OCI-LY7 (cell line): ENCODE data around the gene FADD. TPM values are rescaled to one million over a fixed set of nuclear protein-coding genes. Genes with fewer than 3 reads are reported as not detected.
"Not testable (repeated sequence)": the region's sequence is repeated elsewhere in the genome, so short reads cannot be mapped to it uniquely, and the experiment has no call there.

Experiments used
- BruUV-seq: library from RNA; stranded (reverse); fragments of 400-500 nt; replicated peaks from 2 replicates; lab custom pipeline; 2021; lab: Mats Ljungman, UMichigan
- CTCF ChIA-PET: fragments of 300-600 bp; sonication (Branson Sonifier 250); formaldehyde crosslinking; loops from one replicate; lab custom pipeline; 2022; ENCODE audit warnings: antibody characterized with exemption; ENCODE audit not compliant: unreplicated experiment; lab: Charles Lee
- POLR2A ChIA-PET: fragments of 300-600 bp; sonication (Branson Sonifier 250); formaldehyde crosslinking; loops from one replicate; lab custom pipeline; 2022; ENCODE audit warnings: antibody characterized with exemption; lab: Charles Lee
- DNase-seq: peaks from one replicate; pipeline ENCODE4 v3.0.0-alpha.2; 2015; ENCODE audit warnings: low spot score
- H2AFZ ChIP-seq: fragments of 200-600 bp; sonication (generic), shearing (Covaris generic); 2 replicates; pipeline ENCODE4 v1.6.1; 2014; ENCODE audit warnings: mild to moderate bottlenecking, antibody characterized with exemption, low read length, moderate library complexity
- H3K27ac ChIP-seq: fragments of 200-600 bp; sonication (generic); 2 replicates; pipeline ENCODE4 v1.5.1; 2014; ENCODE audit warnings: mixed run types, low read depth, mild to moderate bottlenecking, moderate library complexity, low read length, inconsistent platforms; ENCODE audit not compliant: poor library complexity, severe bottlenecking
- H3K36me3 ChIP-seq: fragments of 200-600 bp; sonication (generic); 2 replicates; pipeline ENCODE4 v1.6.1; 2014; ENCODE audit warnings: mild to moderate bottlenecking, antibody characterized with exemption, low read length, moderate library complexity, mixed read lengths; ENCODE audit not compliant: insufficient read depth
- H3K4me1 ChIP-seq: fragments of 200-600 bp; sonication (generic); 2 replicates; pipeline ENCODE4 v1.5.1; 2014; ENCODE audit warnings: mild to moderate bottlenecking, low read length; ENCODE audit not compliant: insufficient read depth, poor library complexity, severe bottlenecking
- H3K4me2 ChIP-seq: fragments of 200-600 bp; sonication (generic); 2 replicates; pipeline ENCODE4 v1.6.1; 2014; ENCODE audit warnings: mild to moderate bottlenecking, low read length
- H3K4me3 ChIP-seq: fragments of 200-600 bp; sonication (generic); 2 replicates; pipeline ENCODE4 v1.5.1; 2014; ENCODE audit warnings: mild to moderate bottlenecking, low read depth, low read length; ENCODE audit not compliant: poor library complexity, severe bottlenecking
- H3K79me2 ChIP-seq: fragments of 200-600 bp; sonication (generic); 2 replicates; pipeline ENCODE4 v1.6.1; 2016; ENCODE audit warnings: low read depth, mild to moderate bottlenecking, low read length, moderate library complexity, mixed read lengths; ENCODE audit not compliant: insufficient read depth
- H3K9me2 ChIP-seq: fragments of 200-600 bp; sonication (generic); 2 replicates; pipeline ENCODE4 v1.6.1; 2016; ENCODE audit warnings: mild to moderate bottlenecking, low read length, mixed read lengths; ENCODE audit not compliant: insufficient read depth
- H3K9me3 ChIP-seq: fragments of 200-600 bp; sonication (generic); 2 replicates; pipeline ENCODE4 v1.6.1; 2014; ENCODE audit warnings: mild to moderate bottlenecking, mixed run types, low read length, mixed read lengths
- H4K20me1 ChIP-seq: fragments of 200-600 bp; sonication (generic); 2 replicates; pipeline ENCODE4 v1.6.1; 2014; ENCODE audit warnings: mild to moderate bottlenecking, antibody characterized with exemption, low read length, moderate library complexity, mixed read lengths; ENCODE audit not compliant: insufficient read depth
- EZH2phosphoT487 ChIP-seq: fragments of 200-600 bp; sonication (generic); IDR thresholded peaks from 2 replicates; pipeline ENCODE4 v1.6.1; 2018; ENCODE audit warnings: low read depth, borderline replicate concordance, mild to moderate bottlenecking, mixed run types, antibody characterized with exemption, low read length, moderate library complexity, mixed read lengths
- intact Hi-C: fragments of 100-400 bp; cut with micrococcal nuclease; formaldehyde crosslinking; loops from one replicate; pipeline ENCODE4 v1.10.0; 2022; ENCODE audit not compliant: unreplicated experiment
- total RNA-seq, 2 experiments: library from RNA; depleted of rRNA in 1 of 2; stranded (reverse); fragments of >200 nt in 1 of 2; shearing (Covaris generic) in 1 of 2; gene quantifications; 2 replicates each; pipeline ENCODE4 v1.2.3, GENCODE V29; 2014 to 2022
- TF ChIP-seq, protein P1 (sequence below): fragments of 200-600 bp; sonication (generic); conservative IDR thresholded peaks from 2 replicates; pipeline ENCODE4 v1.5.1; 2014; ENCODE audit warnings: mild to moderate bottlenecking, antibody characterized with exemption, low read length, moderate library complexity, mixed read lengths

Gene FADD
- total RNA-seq, 2 experiments from 2014 or later: 32.9 to 34.1 TPM

DNA sequence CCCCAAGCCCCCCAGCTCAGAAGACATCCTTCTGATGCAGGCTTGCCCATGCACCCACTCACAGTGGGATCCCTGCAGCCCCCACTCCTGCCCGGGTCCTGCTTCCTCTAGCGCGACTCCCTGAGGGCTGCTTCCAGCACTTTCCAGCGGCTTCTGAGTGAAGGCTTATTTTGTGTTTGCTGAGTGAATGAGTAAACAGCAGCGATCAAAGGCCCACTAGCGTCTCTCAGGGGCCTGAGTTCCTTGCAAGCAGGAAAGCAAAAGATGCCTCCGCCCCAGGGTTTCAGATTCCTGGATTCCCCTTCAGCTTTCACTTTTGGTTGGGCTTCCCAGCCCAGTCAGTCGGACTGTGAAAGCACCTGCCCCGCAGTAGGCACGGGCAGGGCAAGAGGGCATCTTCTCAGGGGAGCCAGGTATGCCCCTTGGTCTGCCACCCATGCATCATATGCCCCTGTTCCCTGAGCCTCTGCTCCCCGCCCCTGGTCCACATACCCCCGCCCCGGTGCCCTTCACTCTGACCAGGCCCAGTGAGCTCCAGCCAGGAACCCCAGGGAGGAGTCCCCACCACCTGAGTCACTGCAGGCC lies 9.2 kb downstream of the FADD start:
- H3K4me3 ChIP-seq: no peak overlapping the region
- no peak overlapping the region for H2AFZ ChIP-seq
- H3K79me2 ChIP-seq: 0 out of 2 replicates have a peak, but pooled peaks cover 7% of the 10 kb centered on the region
- no peaks in the 10 kb centered on the region for H3K9me2 ChIP-seq
- H3K27ac ChIP-seq: no peak overlapping the region
- peaks cover 23% of the 10 kb centered on the region for H3K36me3 ChIP-seq
- no peak for DNase-seq
- TF ChIP-seq EZH2phosphoT487: no peak
- TF ChIP-seq, protein P1, sequence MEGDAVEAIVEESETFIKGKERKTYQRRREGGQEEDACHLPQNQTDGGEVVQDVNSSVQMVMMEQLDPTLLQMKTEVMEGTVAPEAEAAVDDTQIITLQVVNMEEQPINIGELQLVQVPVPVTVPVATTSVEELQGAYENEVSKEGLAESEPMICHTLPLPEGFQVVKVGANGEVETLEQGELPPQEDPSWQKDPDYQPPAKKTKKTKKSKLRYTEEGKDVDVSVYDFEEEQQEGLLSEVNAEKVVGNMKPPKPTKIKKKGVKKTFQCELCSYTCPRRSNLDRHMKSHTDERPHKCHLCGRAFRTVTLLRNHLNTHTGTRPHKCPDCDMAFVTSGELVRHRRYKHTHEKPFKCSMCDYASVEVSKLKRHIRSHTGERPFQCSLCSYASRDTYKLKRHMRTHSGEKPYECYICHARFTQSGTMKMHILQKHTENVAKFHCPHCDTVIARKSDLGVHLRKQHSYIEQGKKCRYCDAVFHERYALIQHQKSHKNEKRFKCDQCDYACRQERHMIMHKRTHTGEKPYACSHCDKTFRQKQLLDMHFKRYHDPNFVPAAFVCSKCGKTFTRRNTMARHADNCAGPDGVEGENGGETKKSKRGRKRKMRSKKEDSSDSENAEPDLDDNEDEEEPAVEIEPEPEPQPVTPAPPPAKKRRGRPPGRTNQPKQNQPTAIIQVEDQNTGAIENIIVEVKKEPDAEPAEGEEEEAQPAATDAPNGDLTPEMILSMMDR: no peak
- H3K9me3 ChIP-seq: no peaks in the 10 kb centered on the region
- no TSS peak for BruUV-seq
- intact Hi-C loops: no loop called here
- H3K4me1 ChIP-seq: no peaks in the 10 kb centered on the region
- POLR2A ChIA-PET: no interaction called here
- H3K4me2 ChIP-seq: no peak overlapping the region
- CTCF ChIA-PET: no interaction called here
- H4K20me1 ChIP-seq: no peaks in the 10 kb centered on the region; the same call in 1 of the 2 replicates

DNA sequence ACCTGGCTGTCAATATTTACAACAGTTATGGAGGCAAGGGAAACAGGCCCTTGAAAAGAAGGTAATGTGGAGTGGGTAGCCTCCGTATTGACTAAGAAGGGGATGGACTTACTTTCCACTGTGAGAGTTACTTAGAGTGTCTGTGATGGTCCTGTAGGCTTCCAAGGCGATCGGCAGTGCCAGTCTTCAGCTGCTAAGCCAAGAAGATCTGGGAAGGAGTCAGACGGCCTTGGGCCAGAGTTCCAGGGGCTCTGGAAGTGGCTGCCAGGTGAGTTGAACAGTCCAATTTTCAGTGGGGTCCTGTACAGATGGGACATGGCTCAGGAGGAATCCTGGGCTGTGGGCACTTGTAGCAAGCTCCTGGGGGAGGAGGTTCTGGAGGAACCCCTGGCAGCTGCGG lies 14.3 kb downstream of the FADD start:
- H3K27ac ChIP-seq, H3K4me3 ChIP-seq, H2AFZ ChIP-seq, H3K79me2 ChIP-seq, H3K4me2 ChIP-seq, DNase-seq, H3K4me1 ChIP-seq, H3K9me2 ChIP-seq, H3K36me3 ChIP-seq, H4K20me1 ChIP-seq, CTCF ChIA-PET, BruUV-seq, H3K9me3 ChIP-seq, intact Hi-C loops, POLR2A ChIA-PET: not testable (repeated sequence)

DNA sequence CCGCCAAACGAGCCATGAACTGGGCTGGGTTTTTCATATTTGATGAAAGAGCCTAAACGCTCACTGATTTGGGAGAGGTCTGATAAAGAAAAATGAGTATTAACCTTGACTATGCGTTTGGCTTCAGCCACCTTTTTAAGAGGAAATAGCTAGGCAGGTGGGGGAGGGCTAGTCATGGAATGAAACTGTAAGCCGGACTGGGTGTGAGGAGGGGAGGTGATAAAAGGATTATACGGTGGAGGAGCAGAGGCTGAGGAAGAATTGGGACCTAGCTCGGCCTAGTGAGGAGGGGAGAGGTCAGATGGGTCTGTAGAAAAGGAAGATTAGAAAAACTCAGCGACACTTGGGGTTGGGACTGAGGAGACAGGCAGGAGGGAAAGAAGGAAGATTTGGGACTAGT lies 15.0 kb downstream of the FADD start:
- H3K4me1 ChIP-seq, intact Hi-C loops, H2AFZ ChIP-seq, H3K9me3 ChIP-seq, H3K27ac ChIP-seq, BruUV-seq, H3K9me2 ChIP-seq, DNase-seq, POLR2A ChIA-PET, H4K20me1 ChIP-seq, CTCF ChIA-PET, H3K4me2 ChIP-seq, H3K36me3 ChIP-seq, H3K4me3 ChIP-seq, H3K79me2 ChIP-seq: not testable (repeated sequence)

DNA sequence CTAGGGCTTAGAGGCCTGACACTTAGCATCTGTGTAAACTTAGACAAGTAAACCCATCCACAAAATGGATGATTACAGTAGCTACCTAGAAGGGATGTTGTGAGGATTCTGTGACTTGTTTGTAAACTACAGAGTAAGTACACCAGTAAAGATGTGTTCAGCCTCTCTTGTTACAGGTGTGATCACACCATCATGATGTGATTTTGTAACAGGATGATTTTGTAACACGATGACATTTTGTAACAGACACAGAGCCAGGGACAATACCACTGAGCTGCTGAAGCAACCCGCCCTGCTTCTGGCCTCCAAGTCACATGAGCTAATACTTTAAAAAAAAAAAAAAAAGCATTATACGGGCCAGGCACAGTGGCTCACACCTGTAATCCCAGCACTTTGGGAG lies 17.0 kb downstream of the FADD start:
- ChIA-PET CTCF (no interaction called here), POLR2A (no interaction called here)
- no peaks in the 10 kb centered on the region for H3K36me3 ChIP-seq

More for the DNA sequence above, 17.0 kb downstream of the FADD start:
- no peak overlapping the region for H3K27ac ChIP-seq
- no TSS peak for BruUV-seq
- no peaks in the 10 kb centered on the region for H3K9me3 ChIP-seq
- no peaks in the 10 kb centered on the region for H4K20me1 ChIP-seq
- H3K4me3 ChIP-seq: no peak overlapping the region
- H3K79me2 ChIP-seq: no peaks in the 10 kb centered on the region
- intact Hi-C loops: no loop called here
- no peak overlapping the region for H3K4me2 ChIP-seq
- DNase-seq: no peak
- H3K9me2 ChIP-seq: no peaks in the 10 kb centered on the region
- TF ChIP-seq, protein P1: no peak
- no peak for TF ChIP-seq EZH2phosphoT487
- H2AFZ ChIP-seq: no peak overlapping the region
- H3K4me1 ChIP-seq: no peaks in the 10 kb centered on the region
